Measurements from ENCODE around the gene VRK1. TPM values are rescaled to one million over a fixed set of nuclear protein-coding genes. Genes with fewer than 3 reads are reported as not detected.

The VRK1 gene
- total RNA-seq, 1 donor from 2014 or later = 30.2 TPM

GRCh38 chr14:96894966-96895365, 97.8 kb downstream of the VRK1 start:
- CTCF ChIA-PET = no interaction called here
- intact Hi-C loops (cut with micrococcal nuclease) = no loop called here
- POLR2A ChIA-PET = no interaction called here
- H3K27me3 Mint-ChIP-seq = no peaks in the 10 kb centered on the region
- H3K4me1 Mint-ChIP-seq = peaks cover 10% of the 10 kb centered on the region
- no peak overlapping the region for H3K4me3 Mint-ChIP-seq
- H3K9me3 Mint-ChIP-seq = no peaks in the 10 kb centered on the region
- ATAC-seq (ENCODE audit: low read depth) = no peak
- TF ChIP-seq, protein P1, sequence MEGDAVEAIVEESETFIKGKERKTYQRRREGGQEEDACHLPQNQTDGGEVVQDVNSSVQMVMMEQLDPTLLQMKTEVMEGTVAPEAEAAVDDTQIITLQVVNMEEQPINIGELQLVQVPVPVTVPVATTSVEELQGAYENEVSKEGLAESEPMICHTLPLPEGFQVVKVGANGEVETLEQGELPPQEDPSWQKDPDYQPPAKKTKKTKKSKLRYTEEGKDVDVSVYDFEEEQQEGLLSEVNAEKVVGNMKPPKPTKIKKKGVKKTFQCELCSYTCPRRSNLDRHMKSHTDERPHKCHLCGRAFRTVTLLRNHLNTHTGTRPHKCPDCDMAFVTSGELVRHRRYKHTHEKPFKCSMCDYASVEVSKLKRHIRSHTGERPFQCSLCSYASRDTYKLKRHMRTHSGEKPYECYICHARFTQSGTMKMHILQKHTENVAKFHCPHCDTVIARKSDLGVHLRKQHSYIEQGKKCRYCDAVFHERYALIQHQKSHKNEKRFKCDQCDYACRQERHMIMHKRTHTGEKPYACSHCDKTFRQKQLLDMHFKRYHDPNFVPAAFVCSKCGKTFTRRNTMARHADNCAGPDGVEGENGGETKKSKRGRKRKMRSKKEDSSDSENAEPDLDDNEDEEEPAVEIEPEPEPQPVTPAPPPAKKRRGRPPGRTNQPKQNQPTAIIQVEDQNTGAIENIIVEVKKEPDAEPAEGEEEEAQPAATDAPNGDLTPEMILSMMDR (IDR thresholded peaks at IDR 0.05) = no peak
- no peaks in the 10 kb centered on the region for H3K36me3 Mint-ChIP-seq (ENCODE audit: low read depth)
- DNase-seq = no peak
- no peak overlapping the region for H3K27ac Mint-ChIP-seq

- Mint-ChIP-seq H3K27ac (no peak overlapping the region), H3K4me1 (peaks cover 10% of the 10 kb centered on the region), H3K9me3 (no peaks in the 10 kb centered on the region), H3K27me3 (no peaks in the 10 kb centered on the region), H3K36me3 (ENCODE audit: low read depth) (no peaks in the 10 kb centered on the region), H3K4me3 (no peak overlapping the region)
- TF ChIP-seq, protein P1 (IDR thresholded peaks at IDR 0.05) = no peak
- CTCF ChIA-PET = no interaction called here
- POLR2A ChIA-PET = no interaction called here
- intact Hi-C loops (cut with micrococcal nuclease) = no loop called here
- DNase-seq (no peak), ATAC-seq (ENCODE audit: low read depth) (no peak)
Measured at GRCh38 chr14:96895658-96896271, 98.6 kb downstream of the VRK1 start.

DNA sequence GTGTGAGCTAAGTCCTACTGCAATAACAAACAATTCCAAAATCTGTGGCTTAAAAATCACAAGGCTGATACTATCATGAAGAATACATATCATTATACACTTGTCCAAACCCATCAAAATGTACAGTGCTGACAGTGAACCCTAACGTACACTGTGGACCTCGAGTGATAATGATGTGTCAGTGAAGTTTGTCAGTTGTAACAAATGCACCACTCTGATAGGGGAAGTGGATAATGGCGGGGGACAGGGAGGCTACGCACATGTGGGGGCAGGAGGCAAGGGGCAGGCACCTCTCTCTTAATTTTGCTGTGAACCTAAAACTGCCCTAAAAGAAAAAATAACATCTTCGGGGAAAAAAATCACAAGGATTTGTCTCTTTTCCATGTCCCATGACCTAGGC, 100.0 kb downstream of the VRK1 start:
- Mint-ChIP-seq H3K27ac (no peak overlapping the region), H3K4me1 (peaks cover 21% of the 10 kb centered on the region), H3K9me3 (no peaks in the 10 kb centered on the region), H3K27me3 (no peaks in the 10 kb centered on the region), H3K36me3 (ENCODE audit: low read depth) (no peaks in the 10 kb centered on the region), H3K4me3 (no peak overlapping the region)
- ChIA-PET POLR2A (no interaction called here), CTCF (no interaction called here)
- intact Hi-C loops (cut with micrococcal nuclease) = no loop called here
- DNase-seq = no peak
- TF ChIP-seq, protein P1 (IDR thresholded peaks at IDR 0.05) = no peak
- ATAC-seq (ENCODE audit: low read depth) = no peak

DNA sequence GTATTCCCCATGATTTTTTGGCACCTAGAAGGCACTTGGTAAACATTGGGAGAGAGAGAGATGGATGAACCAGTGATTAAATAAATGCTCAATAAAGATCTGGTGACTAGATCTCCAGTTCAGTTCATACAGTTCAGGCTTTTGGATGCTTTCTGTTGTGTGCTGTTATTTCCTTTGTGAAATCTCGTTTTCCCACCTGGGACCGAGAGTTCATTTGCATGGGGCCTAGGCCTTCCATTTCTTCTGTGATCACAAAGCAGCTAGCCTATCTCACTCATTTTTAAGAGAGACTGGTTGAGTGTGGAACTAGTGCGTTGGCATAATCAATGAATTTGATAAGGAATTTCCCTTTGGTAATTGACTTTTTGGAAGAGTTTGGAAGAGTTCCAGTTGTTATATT, 104.0 kb downstream of the VRK1 start:
- CTCF ChIA-PET = no interaction called here

GRCh38 chr14:96902004-96902403, 104.8 kb downstream of the VRK1 start:
- TF ChIP-seq, protein P1 (IDR thresholded peaks at IDR 0.05) = no peak
- Mint-ChIP-seq H3K27me3 (no peaks in the 10 kb centered on the region), H3K9me3 (peaks cover 3% of the 10 kb centered on the region), H3K4me1 (peaks cover 22% of the 10 kb centered on the region), H3K4me3 (no peak overlapping the region), H3K36me3 (ENCODE audit: low read depth) (peaks cover 2% of the 10 kb centered on the region), H3K27ac (no peak overlapping the region)
- intact Hi-C loops (cut with micrococcal nuclease) = no loop called here
- ATAC-seq (ENCODE audit: low read depth) (no peak), DNase-seq (no peak)
- POLR2A ChIA-PET = no interaction called here
- CTCF ChIA-PET = no interaction called here

More for the DNA sequence above, 104.0 kb downstream of the VRK1 start:
- TF ChIP-seq, protein P1 (IDR thresholded peaks at IDR 0.05) = no peak
- no peak for DNase-seq
- H3K27ac Mint-ChIP-seq = no peak overlapping the region
- peaks cover 22% of the 10 kb centered on the region for H3K4me1 Mint-ChIP-seq
- H3K27me3 Mint-ChIP-seq = no peaks in the 10 kb centered on the region
- no peaks in the 10 kb centered on the region for H3K36me3 Mint-ChIP-seq (ENCODE audit: low read depth)
- POLR2A ChIA-PET = no interaction called here
- H3K4me3 Mint-ChIP-seq = no peak overlapping the region
- no peak for ATAC-seq (ENCODE audit: low read depth)
- H3K9me3 Mint-ChIP-seq = peaks cover 3% of the 10 kb centered on the region
- intact Hi-C loops (cut with micrococcal nuclease) = no loop called here
